Common myeloid progenitor, CD34-positive (primary cell): ENCODE data around the gene FLVCR1.

Experiments used
- CTCF ChIA-PET: fragments of 350-600 bp; sonication (Branson Sonifier 250); formaldehyde crosslinking; loops from one replicate; lab custom pipeline; 2021; ENCODE audit warnings: antibody characterized with exemption; lab: Charles Lee
- POLR2A ChIA-PET: fragments of 350-600 bp; sonication (Branson Sonifier 250); formaldehyde crosslinking; loops from one replicate; lab custom pipeline; 2021; ENCODE audit warnings: antibody characterized with exemption; lab: Charles Lee
- DNase-seq, 3 donors: peaks; one replicate each; pipeline versions ENCODE4 v3.0.0 to v3.0.0-alpha.2; 2013
- H3K27ac ChIP-seq, 2 experiments: 1 replicate in 1 of 2; 2 replicates in 1 of 2; pipeline ENCODE4 v1.7.0; 2013; ENCODE audit warnings: inconsistent platforms in 2 of 2, low read length in 2 of 2, mild to moderate bottlenecking in 2 of 2, low read depth in 1 of 2, moderate library complexity in 1 of 2; ENCODE audit not compliant: severe bottlenecking in 2 of 2, insufficient read depth in 1 of 2, poor library complexity in 1 of 2
- H3K27me3 ChIP-seq, 5 experiments: replicated peaks in 2 of 5; 1 replicate in 3 of 5; 2 replicates in 2 of 5; pipeline versions ENCODE4 v1.6.1 to v1.7.0; 2013; ENCODE audit warnings: low read length in 4 of 5, mild to moderate bottlenecking in 2 of 5, moderate library complexity in 2 of 5, inconsistent platforms in 1 of 5; ENCODE audit not compliant: insufficient read depth in 5 of 5, control insufficient read depth in 4 of 5
- H3K36me3 ChIP-seq, 4 experiments: 1 replicate in 2 of 4; 2 replicates in 2 of 4; pipeline versions ENCODE4 v1.6.1 to v1.7.0; 2013; ENCODE audit warnings: low read length in 3 of 4, control low read depth in 1 of 4, mild to moderate bottlenecking in 1 of 4; ENCODE audit not compliant: control insufficient read depth in 4 of 4, insufficient read depth in 4 of 4
- H3K4me1 ChIP-seq, 4 experiments: 1 replicate in 3 of 4; 2 replicates in 1 of 4; pipeline versions ENCODE4 v1.6.1 to v1.7.1; 2013; ENCODE audit warnings: low read length in 3 of 4, mild to moderate bottlenecking in 3 of 4, control low read depth in 1 of 4, inconsistent platforms in 1 of 4, moderate library complexity in 1 of 4; ENCODE audit not compliant: control insufficient read depth in 4 of 4, insufficient read depth in 4 of 4; ENCODE audit errors: control extremely low read depth in 1 of 4
- H3K4me3 ChIP-seq, 7 experiments: 1 replicate in 4 of 7; 2 replicates in 3 of 7; pipeline versions ENCODE4 v1.5.1 to v1.7.0; 2013; ENCODE audit warnings: mild to moderate bottlenecking in 7 of 7, low read length in 6 of 7, moderate library complexity in 6 of 7, inconsistent platforms in 2 of 7, low read depth in 2 of 7, control low read depth in 1 of 7; ENCODE audit not compliant: insufficient read depth in 4 of 7, control insufficient read depth in 1 of 7; ENCODE audit errors: extremely low read depth in 1 of 7
- H3K9me3 ChIP-seq, 5 experiments: 1 replicate in 4 of 5; 2 replicates in 1 of 5; pipeline versions ENCODE4 v1.6.1 to v1.7.1; 2013; ENCODE audit warnings: low read length in 4 of 5, mild to moderate bottlenecking in 2 of 5, inconsistent platforms in 1 of 5, low read depth in 1 of 5, moderate library complexity in 1 of 5; ENCODE audit not compliant: control insufficient read depth in 4 of 5, insufficient read depth in 2 of 5; ENCODE audit errors: control extremely low read depth in 1 of 5
- WGBS: methylation state at CpG from one replicate; pipeline ENCODE4 v1.1.5; 2013; ENCODE audit not compliant: insufficient coverage; 5-methylcytosine and 5-hydroxymethylcytosine counted together

FLVCR1 gene

DNA sequence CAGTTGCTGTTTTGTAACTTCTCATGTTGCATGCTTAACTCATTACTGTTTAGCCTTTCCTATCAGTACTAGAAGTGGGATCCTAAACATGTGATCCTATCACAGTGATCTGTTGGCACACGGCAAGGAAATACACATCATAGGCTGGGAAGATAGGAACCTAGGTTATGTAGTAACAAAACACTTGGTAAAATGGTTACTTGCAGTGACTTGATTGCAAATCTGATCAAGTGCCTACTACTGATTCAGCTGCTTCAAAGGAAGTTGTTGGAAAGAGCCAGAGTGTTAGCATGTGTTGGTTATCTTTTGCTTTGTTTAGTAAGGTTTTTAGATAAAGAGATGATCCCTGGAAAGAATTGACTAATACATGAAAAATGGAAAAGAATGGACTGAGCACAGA lies 83.4 kb downstream of the FLVCR1 start:
- no peaks in the 10 kb centered on the region for H3K27me3 ChIP-seq
- no peak overlapping the region for H3K4me3 ChIP-seq
- no peaks in the 10 kb centered on the region for H3K36me3 ChIP-seq
- peaks cover 0 to 13% (median 0%) of the 10 kb centered on the region in 5 experiments for H3K9me3 ChIP-seq
- no peak for DNase-seq
- H3K4me1 ChIP-seq = no peaks in the 10 kb centered on the region
- POLR2A ChIA-PET = no interaction called here
- 100% methylated on average over 1 of the region's 1 CpG for WGBS
- H3K27ac ChIP-seq = no peak overlapping the region
- CTCF ChIA-PET = no interaction called here

DNA sequence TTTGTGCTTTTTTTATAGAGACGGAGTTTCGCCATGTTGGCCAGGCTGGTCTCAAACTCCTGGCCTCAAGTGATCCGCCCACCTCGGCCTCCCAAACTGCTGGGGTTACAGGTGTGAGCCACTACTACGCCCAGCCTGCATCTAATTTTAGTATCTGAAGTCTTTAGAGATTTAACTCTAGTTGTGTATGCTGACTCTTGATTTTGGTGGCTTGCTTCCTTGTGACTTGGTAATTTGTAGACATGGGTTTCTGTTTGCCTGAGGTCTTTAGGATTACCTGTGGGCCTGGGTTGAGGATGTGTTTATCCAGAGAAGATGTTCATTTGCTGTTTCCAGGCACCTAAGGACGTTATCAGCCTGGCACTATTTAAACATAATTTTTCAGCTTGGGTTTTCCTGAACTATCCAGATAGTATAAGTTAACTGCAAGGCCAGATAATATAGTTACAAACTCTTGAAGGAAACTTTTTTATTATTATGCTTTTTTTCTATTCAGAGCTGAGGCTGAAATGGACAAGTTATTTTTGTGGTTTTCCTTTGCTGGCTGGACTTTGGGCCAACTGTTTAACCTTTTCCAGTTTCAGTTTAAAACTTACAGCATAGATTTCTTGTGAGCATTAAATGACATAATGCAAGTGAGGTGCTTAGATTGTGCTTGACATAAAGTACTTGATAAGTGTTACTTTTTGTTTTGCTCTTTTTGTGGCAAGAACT lies 84.8 kb downstream of the FLVCR1 start:
- POLR2A ChIA-PET = no interaction called here
- Histone ChIP-seq H3K27me3 (no peaks in the 10 kb centered on the region), H3K4me1 (no peaks in the 10 kb centered on the region), H3K27ac (no peak overlapping the region), H3K9me3 (peaks cover 0 to 13% (median 0%) of the 10 kb centered on the region in 5 experiments), H3K4me3 (no peak overlapping the region), H3K36me3 (no peaks in the 10 kb centered on the region)
- no peak for DNase-seq
- CTCF ChIA-PET = no interaction called here
- 100% methylated on average over 4 of the region's 6 CpGs for WGBS

DNA sequence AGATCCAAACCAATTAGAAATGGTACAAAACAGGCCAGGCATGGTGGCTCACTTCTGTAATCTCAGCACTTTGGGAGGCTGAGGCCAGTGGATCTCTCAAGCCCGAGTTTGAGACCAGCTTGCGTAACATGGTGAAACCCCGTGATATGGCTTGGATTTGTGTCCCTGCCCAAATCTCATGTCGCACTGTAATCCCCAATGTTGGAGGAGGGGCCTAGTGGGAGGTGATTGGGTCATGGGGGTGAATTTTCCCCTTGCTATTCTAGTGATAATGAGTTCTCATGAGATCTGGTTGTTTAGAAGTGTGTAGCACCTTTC lies 85.3 kb downstream of the FLVCR1 start:
- ChIA-PET CTCF (no interaction called here), POLR2A (no interaction called here)
- DNase-seq = no peak
- no peaks in the 10 kb centered on the region for H3K36me3 ChIP-seq
- H3K4me1 ChIP-seq = no peaks in the 10 kb centered on the region
- H3K4me3 ChIP-seq = no peak overlapping the region
- 97% methylated on average over 4 of the region's 4 CpGs for WGBS
- no peak overlapping the region for H3K27ac ChIP-seq
- H3K9me3 ChIP-seq = peaks cover 0 to 15% (median 0%) of the 10 kb centered on the region in 5 experiments
- H3K27me3 ChIP-seq = peaks cover 0 to 2% (median 0%) of the 10 kb centered on the region in 5 experiments

DNA sequence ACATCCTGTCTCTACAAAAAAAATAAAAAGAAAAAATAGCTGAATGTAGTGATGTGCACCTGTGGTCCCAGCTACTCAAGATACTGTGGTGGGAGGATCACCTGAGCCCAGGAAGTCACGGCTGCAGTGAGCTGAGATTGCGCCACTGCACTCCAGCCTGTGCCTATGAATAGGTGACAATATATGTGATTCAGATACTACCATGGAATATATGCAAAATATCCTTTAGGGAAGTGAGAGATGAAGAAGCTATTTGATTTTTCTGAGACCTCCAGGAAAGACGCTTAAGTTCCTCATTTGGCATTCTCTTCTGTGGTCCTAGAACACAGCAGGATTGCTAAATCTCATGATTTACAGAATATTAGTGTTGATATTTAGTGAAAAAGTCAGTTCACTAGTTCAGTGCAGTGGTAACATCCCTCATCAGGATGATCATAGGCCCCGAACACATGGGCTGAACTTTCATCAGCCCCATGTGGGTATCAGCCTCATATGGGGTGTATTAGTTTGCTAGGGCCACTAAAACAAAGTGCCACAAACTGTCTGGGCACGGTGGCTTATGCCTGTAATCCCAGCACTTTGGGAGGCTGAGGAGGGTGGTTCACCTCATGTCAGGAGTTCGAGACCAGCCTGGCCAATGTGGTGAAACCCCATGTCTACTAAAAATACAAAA lies 86.3 kb downstream of the FLVCR1 start:
- no peak for DNase-seq
- Histone ChIP-seq H3K27me3 (peaks cover 0 to 8% (median 0%) of the 10 kb centered on the region in 5 experiments), H3K4me1 (no peaks in the 10 kb centered on the region), H3K36me3 (no peaks in the 10 kb centered on the region), H3K4me3 (no peak overlapping the region), H3K27ac (no peak overlapping the region), H3K9me3 (peaks cover 0 to 16% (median 0%) of the 10 kb centered on the region in 5 experiments)
- WGBS = 86% methylated on average over 4 of the region's 6 CpGs
- CTCF ChIA-PET = interaction anchor here (0.7 kb wide), 1 partner anchor 10 kb away, joined by 3 read pairs; no protein-coding TSS in a partner anchor
- POLR2A ChIA-PET = no interaction called here

DNA sequence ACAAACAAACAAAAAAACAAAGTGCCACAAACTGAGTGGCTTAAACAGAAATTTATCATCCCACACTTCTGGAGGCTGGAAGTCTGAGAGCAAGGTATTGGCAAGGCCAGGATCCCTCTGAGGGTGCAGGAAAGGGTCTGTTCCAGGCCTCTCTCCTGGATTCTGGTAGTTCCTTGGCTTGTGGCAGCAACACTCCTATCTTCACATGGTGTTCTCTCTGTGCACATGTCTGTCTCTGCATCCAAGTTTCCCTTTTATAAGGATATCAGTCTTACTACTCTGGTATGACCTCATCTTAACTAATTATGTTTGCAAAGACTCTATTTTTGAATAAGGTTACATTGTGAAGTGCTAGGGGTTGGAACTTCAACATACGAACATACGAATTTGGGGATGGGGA lies 87.0 kb downstream of the FLVCR1 start:
- Histone ChIP-seq H3K27ac (no peak overlapping the region), H3K27me3 (peaks cover 0 to 15% (median 2%) of the 10 kb centered on the region in 5 experiments), H3K4me3 (no peak overlapping the region), H3K9me3 (peaks cover 0 to 10% (median 0%) of the 10 kb centered on the region in 5 experiments), H3K36me3 (no peaks in the 10 kb centered on the region), H3K4me1 (peaks cover 0 to 4% (median 2%) of the 10 kb centered on the region in 4 experiments)
- DNase-seq = no peak
- CTCF ChIA-PET = no interaction called here
- WGBS = 94% methylated on average over 2 of the region's 2 CpGs
- POLR2A ChIA-PET = no interaction called here

DNA sequence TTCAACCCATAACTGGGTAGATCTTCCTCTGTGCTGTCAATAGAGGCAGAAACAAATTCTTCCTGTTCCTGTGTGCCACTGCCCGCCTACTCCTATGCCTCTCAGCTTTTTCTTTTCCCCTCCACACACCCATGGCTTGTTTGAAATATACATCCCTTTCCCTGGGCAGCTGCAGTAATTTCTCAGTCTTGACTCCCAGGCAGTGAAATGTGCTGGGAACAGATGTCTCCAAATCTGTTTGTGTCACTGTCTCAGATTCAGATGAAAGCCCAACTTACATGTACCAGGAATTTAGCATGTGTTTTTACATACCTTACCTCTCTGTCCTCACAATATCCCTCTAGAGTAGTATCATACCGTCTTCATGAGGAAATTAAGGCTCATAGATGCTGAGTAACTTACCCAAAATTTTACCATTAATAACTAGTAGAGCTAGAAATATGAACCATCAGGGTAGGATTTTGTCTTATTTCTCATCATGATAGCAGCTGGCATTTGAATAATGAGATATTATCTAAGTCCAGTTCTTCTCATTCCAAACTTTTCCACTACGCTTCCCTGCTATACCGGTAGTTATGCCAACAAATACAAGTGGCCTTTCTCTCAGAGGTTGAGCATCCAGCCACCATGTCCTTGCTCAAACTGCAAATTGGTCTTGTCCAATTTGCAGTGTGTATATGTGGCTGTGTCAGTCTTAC lies 87.5 kb downstream of the FLVCR1 start:
- ChIA-PET CTCF (no interaction called here), POLR2A (no interaction called here)
- peaks cover 0 to 8% (median 0%) of the 10 kb centered on the region in 5 experiments for H3K9me3 ChIP-seq
- H3K4me3 ChIP-seq = no peak overlapping the region
- 100% methylated on average over 1 of the region's 4 CpGs for WGBS
- DNase-seq = no peak
- H3K36me3 ChIP-seq = no peaks in the 10 kb centered on the region
- H3K4me1 ChIP-seq = peaks cover 0 to 8% (median 7%) of the 10 kb centered on the region in 4 experiments
- peaks cover 0 to 18% (median 2%) of the 10 kb centered on the region in 5 experiments for H3K27me3 ChIP-seq
- no peak overlapping the region for H3K27ac ChIP-seq

DNA sequence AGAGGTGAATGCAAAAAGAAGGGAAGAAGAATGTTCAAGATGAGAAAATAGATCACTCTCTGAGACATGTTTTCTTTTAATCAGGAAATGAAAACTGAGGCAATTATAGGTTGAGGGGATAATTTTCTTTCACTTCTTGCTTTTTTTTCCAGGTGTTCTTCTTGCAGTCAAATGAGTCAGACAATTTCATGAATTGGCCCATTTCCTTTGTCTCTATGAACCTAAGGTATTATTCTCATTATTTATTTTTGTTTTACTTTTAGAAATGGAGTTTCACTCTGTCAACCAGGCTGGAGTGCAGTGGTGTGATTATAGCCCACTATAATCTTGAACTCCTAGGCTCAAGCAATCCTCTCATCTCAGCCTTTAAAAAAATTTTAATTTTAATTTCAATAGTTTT lies 88.8 kb downstream of the FLVCR1 start:
- DNase-seq = no peak
- CTCF ChIA-PET = interaction anchor here (0.6 kb wide), 1 partner anchor 69 kb away, joined by 3 read pairs; no protein-coding TSS in a partner anchor

More for the DNA sequence above, 88.8 kb downstream of the FLVCR1 start:
- Histone ChIP-seq H3K4me3 (no peak overlapping the region), H3K4me1 (peaks cover 0 to 18% (median 17%) of the 10 kb centered on the region in 4 experiments), H3K27ac (no peak overlapping the region), H3K9me3 (peaks cover 0 to 2% (median 0%) of the 10 kb centered on the region in 5 experiments), H3K36me3 (no peaks in the 10 kb centered on the region), H3K27me3 (peaks cover 0 to 30% (median 7%) of the 10 kb centered on the region in 5 experiments)
- POLR2A ChIA-PET = no interaction called here
